NT2/D1 (cell line): ENCODE measurements around the gene SURF6.

ENCODE experiments used
- SUZ12 ChIP-seq: IDR thresholded peaks from 2 replicates; pipeline ENCODE4 v1.6.1; 2011; ENCODE audit not compliant: insufficient read length, insufficient read depth; ENCODE audit errors: extremely low read depth
- YY1 ChIP-seq: IDR thresholded peaks from 2 replicates; pipeline ENCODE4 v1.6.1; 2011; ENCODE audit not compliant: insufficient read length, insufficient read depth
- ZNF274 ChIP-seq: IDR thresholded peaks from 2 replicates; pipeline ENCODE4 v1.6.1; 2011; ENCODE audit warnings: mild to moderate bottlenecking, low read depth, low read length

- no peak for TF ChIP-seq YY1
- no peak for TF ChIP-seq ZNF274
- no peak for TF ChIP-seq SUZ12
Measured at GRCh38 chr9:133351526-133351907, 15.5 kb upstream of the SURF6 start.
